HFFc6 (cell line): ENCODE results near the gene PRKCD. TPM values are rescaled to one million over a fixed set of nuclear protein-coding genes. Genes with fewer than 3 reads are reported as not detected.
A peak's percentile ranks its signal among the peaks of the same experiment; 100 is the strongest.

Experiments used
- DNase-seq: peaks from one replicate; pipeline ENCODE4 v3.0.0-alpha.2; 2018
- H3K27ac Mint-ChIP-seq: 2 replicates; pipeline ENCODE4 v1.8.0; 2020; ENCODE audit warnings: mild to moderate bottlenecking, mixed read lengths
- H3K27me3 Mint-ChIP-seq: 2 replicates; pipeline ENCODE4 v1.8.0; 2021; ENCODE audit warnings: mild to moderate bottlenecking, moderate library complexity, mixed read lengths; ENCODE audit not compliant: insufficient read depth
- H3K36me3 Mint-ChIP-seq: 2 replicates; pipeline ENCODE4 v1.8.0; 2021; ENCODE audit warnings: low read depth, mixed read lengths
- H3K4me1 Mint-ChIP-seq: 2 replicates; pipeline ENCODE4 v1.8.0; 2020; ENCODE audit warnings: low read depth, mixed read lengths
- H3K4me3 Mint-ChIP-seq: 2 replicates; pipeline ENCODE4 v1.8.0; 2020; ENCODE audit warnings: mild to moderate bottlenecking, moderate library complexity, mixed read lengths
- H3K9me3 Mint-ChIP-seq: 2 replicates; pipeline ENCODE4 v1.8.0; 2020; ENCODE audit warnings: mild to moderate bottlenecking, mixed read lengths
- CTCF ChIP-seq: fragments of 200-600 bp; sonication (generic); IDR thresholded peaks from 2 replicates; pipeline ENCODE4 v1.5.0; 2021; ENCODE audit warnings: antibody characterized with exemption, mild to moderate bottlenecking
- total RNA-seq, 6 experiments: library from RNA; stranded (reverse); fragmentation: NEBNext Ultra II Directional; extraction: Animal tissue kit (Norgen Biotek cat#: 25700); gene quantifications; 2 replicates in 1 of 6; 3 replicates in 5 of 6; pipeline ENCODE4 v1.2.3, GENCODE V29; 2021

The PRKCD gene
- total RNA-seq, 6 experiments from 2014 or later: 15.5 to 21.9 (median 20.0) TPM

- Mint-ChIP-seq H3K27ac (no peak overlapping the region), H3K27me3 (peaks cover 23% of the 10 kb centered on the region), H3K9me3 (no peaks in the 10 kb centered on the region), H3K4me1 (peaks cover 24% of the 10 kb centered on the region), H3K36me3 (no peaks in the 10 kb centered on the region), H3K4me3 (no peak overlapping the region)
- DNase-seq: no peak
- TF ChIP-seq CTCF: no peak
These were observed 2.2 kb upstream of the PRKCD start for GRCh38 chr3:53158765-53159155.

- no peak overlapping the region for H3K27ac Mint-ChIP-seq
- peaks cover 24% of the 10 kb centered on the region for H3K4me1 Mint-ChIP-seq
- no peaks in the 10 kb centered on the region for H3K9me3 Mint-ChIP-seq
- H3K27me3 Mint-ChIP-seq: peaks cover 21% of the 10 kb centered on the region
- no peak for DNase-seq
- no peaks in the 10 kb centered on the region for H3K36me3 Mint-ChIP-seq
- TF ChIP-seq CTCF: no peak
- peak overlapping the region; percentile 85 for H3K4me3 Mint-ChIP-seq
These were observed 1.6 kb upstream of the PRKCD start for GRCh38 chr3:53159156-53160060.

- no peak; the same call in 1 of the 2 replicates for TF ChIP-seq CTCF
- no peak for DNase-seq
- Mint-ChIP-seq H3K4me3 (peak overlapping the region; percentile 85), H3K9me3 (no peaks in the 10 kb centered on the region), H3K27me3 (peaks cover 21% of the 10 kb centered on the region), H3K36me3 (no peaks in the 10 kb centered on the region), H3K27ac (0 out of 2 replicates have a peak overlapping the region, but pooled peaks have one; percentile 0), H3K4me1 (peaks cover 24% of the 10 kb centered on the region)
These were observed 849 bp upstream of the PRKCD start for GRCh38 chr3:53160061-53160659.

GRCh38 chr3:53161450-53161819 lies 426 bp downstream of the PRKCD start:
- H3K9me3 Mint-ChIP-seq: no peaks in the 10 kb centered on the region
- TF ChIP-seq CTCF: no peak
- no peak for DNase-seq

GRCh38 chr3:53161820-53162671 lies 1.0 kb downstream of the PRKCD start:
- peaks cover 11% of the 10 kb centered on the region for H3K27me3 Mint-ChIP-seq
- TF ChIP-seq CTCF: no peak

More at GRCh38 chr3:53161450-53161819, 426 bp downstream of the PRKCD start:
- Mint-ChIP-seq H3K27ac (peak overlapping the region; percentile 72), H3K27me3 (peaks cover 13% of the 10 kb centered on the region), H3K36me3 (no peaks in the 10 kb centered on the region), H3K4me3 (peak overlapping the region; percentile 80), H3K4me1 (peaks cover 37% of the 10 kb centered on the region)

More at GRCh38 chr3:53161820-53162671, 1.0 kb downstream of the PRKCD start:
- DNase-seq: peak; percentile 29
- Mint-ChIP-seq H3K36me3 (no peaks in the 10 kb centered on the region), H3K4me1 (peaks cover 43% of the 10 kb centered on the region), H3K27ac (peak overlapping the region; percentile 72), H3K4me3 (peak overlapping the region; percentile 80), H3K9me3 (no peaks in the 10 kb centered on the region)
